Lower leg skin (tissue), 3 donors: ENCODE data around the gene AP1S2.

ENCODE experiments used
- CTCF ChIP-seq, 3 donors: fragments of 450-650 bp; IDR thresholded peaks; one replicate each; pipeline ENCODE4 v1.5.1; 2016; ENCODE audit warnings: antibody characterized with exemption in 3 of 3, mild to moderate bottlenecking in 3 of 3, moderate library complexity in 2 of 3
- POLR2A ChIP-seq, 2 donors: fragments of 450-650 bp; IDR thresholded peaks; one replicate each; pipeline ENCODE4 v1.6.1; 2016 to 2017; ENCODE audit warnings: antibody characterized with exemption in 2 of 2, mild to moderate bottlenecking in 1 of 2, moderate library complexity in 1 of 2

- TF ChIP-seq CTCF (IDR thresholded peaks at IDR 0.05) (no peak), POLR2A (IDR thresholded peaks at IDR 0.05) (no peak)
These were observed 6.0 kb downstream of the AP1S2 start for GRCh38 chrX:15848576-15848975.
